PFSK-1 (cell line): ENCODE results near the gene ZNF32.
A peak's percentile ranks its signal among the peaks of the same experiment; 100 is the strongest.

Source experiments
- FOXP2 ChIP-seq: optimal IDR thresholded peaks from 2 replicates; pipeline ENCODE3; 2011; ENCODE audit warnings: borderline replicate concordance, control low read depth, inconsistent platforms; ENCODE audit not compliant: insufficient read depth; ENCODE audit errors: extremely low read length, extremely low read depth
- POLR2AphosphoS5 ChIP-seq: IDR thresholded peaks from 2 replicates; pipeline ENCODE4 v1.6.1; 2012; ENCODE audit warnings: low read depth, mild to moderate bottlenecking, control low read depth, low read length, moderate library complexity
- SIN3A ChIP-seq: IDR thresholded peaks from 2 replicates; pipeline ENCODE4 v1.6.1; 2012; ENCODE audit warnings: mild to moderate bottlenecking, low read length, moderate library complexity, borderline replicate concordance; ENCODE audit not compliant: insufficient read depth
- TAF1 ChIP-seq: IDR thresholded peaks from 2 replicates; pipeline ENCODE4 v1.6.1; 2012; ENCODE audit warnings: low read length, control low read depth, borderline replicate concordance; ENCODE audit not compliant: insufficient read depth
- TF ChIP-seq, protein P1 (sequence below), 2 experiments: IDR thresholded peaks; 2 replicates each; pipeline versions ENCODE4 v1.6.1 to v1.8.0; 2011 to 2012; ENCODE audit warnings: low read depth in 2 of 2, low read length in 2 of 2, control low read depth in 1 of 2, inconsistent platforms in 1 of 2, mild to moderate bottlenecking in 1 of 2, moderate library complexity in 1 of 2; ENCODE audit not compliant: insufficient read depth in 1 of 2

Gene ZNF32

DNA sequence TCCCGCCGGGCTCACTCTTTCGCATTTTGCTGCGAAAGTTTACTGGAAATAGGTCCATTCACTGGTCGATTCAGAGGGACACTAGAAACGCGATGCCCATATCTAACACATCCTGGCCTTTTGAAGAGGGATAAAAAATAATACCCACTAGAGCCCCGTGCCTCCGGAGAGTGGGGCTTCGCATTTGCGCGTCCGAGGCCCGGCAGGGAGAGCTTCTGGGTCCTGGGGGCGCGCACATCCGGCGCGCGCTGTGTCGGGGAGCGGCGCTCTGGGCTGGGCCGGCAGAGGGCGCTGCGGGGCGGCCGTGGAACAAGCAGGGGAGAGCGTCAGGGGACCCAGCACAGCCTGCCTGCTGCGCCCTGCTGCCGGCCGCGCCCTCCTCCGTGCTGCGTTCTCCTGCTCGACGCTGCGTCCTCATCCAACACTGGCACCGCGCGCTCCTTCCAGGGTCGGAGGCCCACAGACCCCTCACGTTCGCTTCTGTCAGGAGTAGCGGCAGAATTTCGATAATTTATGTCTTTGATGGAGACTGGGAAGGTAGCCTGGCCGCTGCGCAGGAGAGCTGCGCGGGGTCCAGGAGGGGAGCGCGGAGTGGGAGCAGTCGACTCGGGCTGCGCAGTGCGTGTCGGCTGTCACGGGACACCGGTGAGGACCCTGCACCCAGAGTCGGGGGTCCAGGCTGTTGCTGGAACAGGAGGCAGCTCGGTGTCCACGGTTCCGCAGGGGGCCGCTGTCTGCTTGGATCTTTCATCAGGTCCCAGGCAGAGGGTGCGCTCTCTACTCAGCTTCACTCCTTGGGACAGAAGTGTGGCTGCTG lies 41.5 kb upstream of the ZNF32 start:
- TF ChIP-seq POLR2AphosphoS5 (no peak), FOXP2 (peak; percentile 65)

DNA sequence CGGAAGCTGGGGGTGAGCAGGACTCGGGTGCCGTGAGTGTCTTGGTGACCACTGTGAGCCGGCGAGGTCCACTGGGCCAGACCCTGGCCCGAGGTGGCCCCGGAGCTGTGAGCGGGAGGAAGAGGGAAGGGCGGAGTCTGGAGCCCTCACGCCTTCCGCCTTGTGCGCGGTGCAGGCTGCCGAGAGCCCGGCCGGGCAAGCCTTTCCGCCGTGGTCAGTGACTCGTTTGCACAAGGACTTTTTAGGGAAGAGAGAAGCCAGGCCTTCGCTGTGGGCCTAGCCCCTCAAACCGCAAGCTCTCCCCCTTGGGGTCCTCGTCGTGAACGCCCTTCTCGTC lies 40.9 kb upstream of the ZNF32 start:
- TF ChIP-seq TAF1: no peak
- no peak for TF ChIP-seq POLR2AphosphoS5
- TF ChIP-seq, protein P1, sequence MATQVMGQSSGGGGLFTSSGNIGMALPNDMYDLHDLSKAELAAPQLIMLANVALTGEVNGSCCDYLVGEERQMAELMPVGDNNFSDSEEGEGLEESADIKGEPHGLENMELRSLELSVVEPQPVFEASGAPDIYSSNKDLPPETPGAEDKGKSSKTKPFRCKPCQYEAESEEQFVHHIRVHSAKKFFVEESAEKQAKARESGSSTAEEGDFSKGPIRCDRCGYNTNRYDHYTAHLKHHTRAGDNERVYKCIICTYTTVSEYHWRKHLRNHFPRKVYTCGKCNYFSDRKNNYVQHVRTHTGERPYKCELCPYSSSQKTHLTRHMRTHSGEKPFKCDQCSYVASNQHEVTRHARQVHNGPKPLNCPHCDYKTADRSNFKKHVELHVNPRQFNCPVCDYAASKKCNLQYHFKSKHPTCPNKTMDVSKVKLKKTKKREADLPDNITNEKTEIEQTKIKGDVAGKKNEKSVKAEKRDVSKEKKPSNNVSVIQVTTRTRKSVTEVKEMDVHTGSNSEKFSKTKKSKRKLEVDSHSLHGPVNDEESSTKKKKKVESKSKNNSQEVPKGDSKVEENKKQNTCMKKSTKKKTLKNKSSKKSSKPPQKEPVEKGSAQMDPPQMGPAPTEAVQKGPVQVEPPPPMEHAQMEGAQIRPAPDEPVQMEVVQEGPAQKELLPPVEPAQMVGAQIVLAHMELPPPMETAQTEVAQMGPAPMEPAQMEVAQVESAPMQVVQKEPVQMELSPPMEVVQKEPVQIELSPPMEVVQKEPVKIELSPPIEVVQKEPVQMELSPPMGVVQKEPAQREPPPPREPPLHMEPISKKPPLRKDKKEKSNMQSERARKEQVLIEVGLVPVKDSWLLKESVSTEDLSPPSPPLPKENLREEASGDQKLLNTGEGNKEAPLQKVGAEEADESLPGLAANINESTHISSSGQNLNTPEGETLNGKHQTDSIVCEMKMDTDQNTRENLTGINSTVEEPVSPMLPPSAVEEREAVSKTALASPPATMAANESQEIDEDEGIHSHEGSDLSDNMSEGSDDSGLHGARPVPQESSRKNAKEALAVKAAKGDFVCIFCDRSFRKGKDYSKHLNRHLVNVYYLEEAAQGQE (IDR thresholded peaks at IDR 0.05; ENCODE audit: insufficient read depth in 1 of 2, low read depth in 2 of 2, low read length in 2 of 2): no peak
- no peak for TF ChIP-seq FOXP2
- TF ChIP-seq SIN3A: no peak

DNA sequence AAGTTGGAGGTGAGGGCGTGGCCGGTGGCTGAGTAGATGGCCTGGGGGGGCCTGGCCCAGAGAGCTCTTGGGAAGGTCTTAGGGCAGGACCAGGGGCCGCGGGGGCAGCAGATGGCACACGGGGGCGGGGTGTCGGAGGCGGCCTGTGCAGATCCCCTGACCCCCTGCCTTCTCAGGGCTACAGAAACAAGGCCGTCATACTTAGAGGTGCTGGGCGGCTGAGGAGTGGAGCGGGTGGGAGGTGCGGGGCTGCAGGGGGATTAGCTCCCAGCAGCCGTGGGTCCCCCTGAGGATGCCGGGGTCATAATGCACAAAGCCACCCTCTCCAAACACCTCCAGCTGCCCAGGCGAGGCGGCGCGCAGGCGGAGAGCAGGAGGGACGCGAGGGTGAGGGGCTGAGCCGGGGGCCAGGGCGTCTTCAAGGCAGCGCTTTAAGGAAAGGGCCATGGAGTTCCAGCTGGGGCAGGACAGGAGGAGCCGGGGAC lies 40.4 kb upstream of the ZNF32 start:
- TF ChIP-seq SIN3A: no peak
- no peak for TF ChIP-seq POLR2AphosphoS5
- TF ChIP-seq TAF1: no peak
- no peak for TF ChIP-seq FOXP2

DNA sequence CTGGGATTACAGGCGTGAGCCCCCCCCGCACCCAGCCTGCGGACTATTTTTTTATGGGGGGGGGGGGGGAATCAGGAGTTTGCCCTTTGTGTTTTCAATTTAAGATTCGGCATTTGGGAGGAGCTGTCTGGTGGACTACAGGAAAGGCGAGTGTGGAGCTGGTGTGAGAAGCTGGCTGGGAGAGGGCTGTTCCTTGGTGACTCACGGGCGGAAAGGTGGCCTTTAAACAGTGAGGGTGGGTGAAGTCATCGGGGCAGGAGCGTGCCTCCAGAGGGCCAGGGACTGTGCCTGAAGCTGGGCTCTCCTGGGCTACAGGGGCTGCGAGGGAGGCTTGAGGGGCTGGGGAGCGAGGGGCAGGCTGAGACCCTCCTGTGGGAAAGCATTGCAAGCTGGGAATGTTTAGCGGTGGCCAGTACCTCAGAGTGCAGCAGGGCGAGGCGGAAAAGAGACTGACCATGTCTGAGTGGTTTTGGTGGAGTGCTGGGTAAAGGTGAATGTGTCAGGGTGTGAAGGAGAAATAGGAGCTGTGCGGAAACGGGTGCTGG lies 39.7 kb upstream of the ZNF32 start:
- TF ChIP-seq SIN3A: no peak
- no peak for TF ChIP-seq FOXP2
- no peak for TF ChIP-seq POLR2AphosphoS5
- TF ChIP-seq, protein P1 (IDR thresholded peaks at IDR 0.05; ENCODE audit: insufficient read depth in 1 of 2, low read depth in 2 of 2, low read length in 2 of 2): no peak
- TF ChIP-seq TAF1: no peak

DNA sequence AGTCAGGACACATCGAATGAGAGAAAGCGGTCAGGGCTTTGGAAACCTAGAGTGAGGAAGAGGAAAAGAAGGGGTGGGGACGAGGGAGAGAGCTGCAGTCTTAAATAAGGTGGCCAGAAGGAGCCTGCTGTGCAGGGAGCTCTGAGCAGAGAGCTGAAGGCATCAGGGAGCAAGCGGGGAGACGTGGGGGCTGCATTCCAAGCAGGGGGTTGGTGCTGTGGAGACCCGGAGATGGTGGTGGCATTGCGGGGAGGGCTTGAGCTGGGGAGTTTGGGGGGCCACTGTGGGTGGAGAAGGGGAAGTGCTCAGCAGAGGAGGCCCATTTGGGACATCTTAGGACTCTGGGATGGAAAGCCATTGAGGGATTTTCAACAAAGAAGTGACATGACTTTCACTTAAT lies 38.7 kb upstream of the ZNF32 start:
- TF ChIP-seq, protein P1 (IDR thresholded peaks at IDR 0.05; ENCODE audit: insufficient read depth in 1 of 2, low read depth in 2 of 2, low read length in 2 of 2): no peak
- no peak for TF ChIP-seq POLR2AphosphoS5
- TF ChIP-seq TAF1: no peak
- TF ChIP-seq FOXP2: no peak
- no peak for TF ChIP-seq SIN3A

DNA sequence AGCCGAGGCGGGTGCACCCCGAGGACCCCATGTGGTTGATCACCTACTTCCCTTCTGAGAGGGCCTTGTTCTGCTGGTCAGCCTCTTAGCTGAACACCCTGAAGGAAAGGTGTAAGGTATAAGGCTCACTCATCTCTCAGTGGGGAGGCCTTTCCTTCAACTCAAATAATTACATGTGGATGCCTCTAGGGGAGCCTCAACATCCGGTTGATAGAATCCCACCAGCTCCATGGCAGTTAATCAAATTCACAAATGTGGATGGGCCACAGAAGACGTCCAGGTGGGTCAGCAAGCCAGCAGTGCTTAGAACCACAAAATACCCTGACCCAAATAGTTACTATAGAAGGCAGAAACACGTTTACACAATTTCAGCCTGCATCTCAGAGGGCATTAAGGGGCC lies 37.7 kb upstream of the ZNF32 start:
- no peak for TF ChIP-seq SIN3A
- TF ChIP-seq FOXP2: no peak
- TF ChIP-seq TAF1: no peak
- no peak for TF ChIP-seq POLR2AphosphoS5
- TF ChIP-seq, protein P1 (IDR thresholded peaks at IDR 0.05; ENCODE audit: insufficient read depth in 1 of 2, low read depth in 2 of 2, low read length in 2 of 2): no peak
